Hepatic stellate cell (primary cell): Measurements from ENCODE around the gene ARHGAP20.
A peak's percentile ranks its signal among the peaks of the same experiment; 100 is the strongest.

Experiments used
- DNase-seq: peaks from one replicate; pipeline ENCODE4 v3.0.0; 2011; ENCODE audit warnings: low spot score

Gene ARHGAP20

GRCh38 chr11:110711776-110712658 lies at the start of gene ARHGAP20:
ARHGAP20 (minus strand) TSS chr11:110712437; CDS start chr11:110712231, 206 bp downstream.
- peak; percentile 86 for DNase-seq

GRCh38 chr11:110761991-110762390 lies 49.8 kb upstream of the ARHGAP20 start:
- no peak for DNase-seq

GRCh38 chr11:110761131-110761530 lies 48.9 kb upstream of the ARHGAP20 start:
- no peak for DNase-seq

GRCh38 chr11:110759972-110760381 lies 47.7 kb upstream of the ARHGAP20 start:
- DNase-seq: no peak

- no peak for DNase-seq
Observed at GRCh38 chr11:110757962-110758755, 45.9 kb upstream of the ARHGAP20 start.

- DNase-seq: no peak
Observed at GRCh38 chr11:110757066-110757465, 44.8 kb upstream of the ARHGAP20 start.

GRCh38 chr11:110755941-110756340 lies 43.7 kb upstream of the ARHGAP20 start:
- no peak for DNase-seq

GRCh38 chr11:110752890-110753289 lies 40.7 kb upstream of the ARHGAP20 start:
- no peak for DNase-seq

GRCh38 chr11:110750100-110750499 lies 37.9 kb upstream of the ARHGAP20 start:
- no peak for DNase-seq

GRCh38 chr11:110747531-110747930 lies 35.3 kb upstream of the ARHGAP20 start:
- no peak for DNase-seq

- DNase-seq: no peak
Observed at GRCh38 chr11:110738641-110739040, 26.4 kb upstream of the ARHGAP20 start.

- DNase-seq: no peak
Observed at GRCh38 chr11:110737593-110737992, 25.4 kb upstream of the ARHGAP20 start.

GRCh38 chr11:110736171-110736553 lies 23.9 kb upstream of the ARHGAP20 start:
- DNase-seq: no peak

GRCh38 chr11:110735455-110736170 lies 23.4 kb upstream of the ARHGAP20 start:
- no peak for DNase-seq

GRCh38 chr11:110734790-110735189 lies 22.6 kb upstream of the ARHGAP20 start:
- no peak for DNase-seq

- no peak for DNase-seq
Observed at GRCh38 chr11:110730773-110731172, 18.5 kb upstream of the ARHGAP20 start.

GRCh38 chr11:110728883-110729282 lies 16.6 kb upstream of the ARHGAP20 start:
- no peak for DNase-seq

GRCh38 chr11:110728476-110728875 lies 16.2 kb upstream of the ARHGAP20 start:
- no peak for DNase-seq

GRCh38 chr11:110724358-110724757 lies 12.1 kb upstream of the ARHGAP20 start:
- no peak for DNase-seq

- DNase-seq: no peak
Observed at GRCh38 chr11:110720431-110721275, 8.4 kb upstream of the ARHGAP20 start.

- DNase-seq: peak; percentile 16
Observed at GRCh38 chr11:110716361-110716760, 4.1 kb upstream of the ARHGAP20 start.
